Measurements from ENCODE around the gene NRXN3. TPM values are rescaled to one million over a fixed set of nuclear protein-coding genes. Genes with fewer than 3 reads are reported as not detected.

The NRXN3 gene
- total RNA-seq, 1 donor from 2014 or later, result 1.6 TPM

DNA sequence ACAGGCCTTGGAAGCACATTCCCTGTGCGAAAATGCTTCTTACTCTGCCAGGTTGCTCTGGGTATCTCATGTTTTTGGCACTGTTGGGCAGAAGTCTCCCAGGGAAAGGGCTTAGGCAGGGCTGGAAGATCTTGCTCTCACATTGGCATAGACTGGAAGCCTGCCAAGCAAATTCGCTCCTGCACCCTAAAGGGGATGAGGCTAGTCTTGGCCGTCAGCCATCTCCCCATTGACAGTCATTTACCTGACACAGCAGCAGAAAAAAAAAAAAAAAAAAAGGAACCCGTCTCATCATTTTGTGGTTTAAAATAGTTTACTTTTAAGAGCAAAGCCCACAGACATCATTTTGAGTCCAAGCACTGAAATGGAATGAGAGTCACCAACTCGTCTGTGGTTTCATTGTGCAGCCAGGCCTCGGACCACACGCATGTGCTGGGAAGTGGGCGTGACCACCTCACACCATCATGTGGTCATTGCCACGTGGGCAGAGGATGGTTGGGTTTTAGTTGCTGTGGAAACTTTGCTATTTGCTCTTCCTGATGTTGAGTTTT, 84.8 kb downstream of the NRXN3 start:
- peaks cover 2% of the 10 kb centered on the region for H3K27me3 ChIP-seq (ENCODE audit: control insufficient read depth, insufficient read depth, low read length)
- peak; percentile 87 for DNase-seq (ENCODE audit: low read depth)
- H3K4me3 ChIP-seq (ENCODE audit: low read depth, low read length), result no peak overlapping the region

DNA sequence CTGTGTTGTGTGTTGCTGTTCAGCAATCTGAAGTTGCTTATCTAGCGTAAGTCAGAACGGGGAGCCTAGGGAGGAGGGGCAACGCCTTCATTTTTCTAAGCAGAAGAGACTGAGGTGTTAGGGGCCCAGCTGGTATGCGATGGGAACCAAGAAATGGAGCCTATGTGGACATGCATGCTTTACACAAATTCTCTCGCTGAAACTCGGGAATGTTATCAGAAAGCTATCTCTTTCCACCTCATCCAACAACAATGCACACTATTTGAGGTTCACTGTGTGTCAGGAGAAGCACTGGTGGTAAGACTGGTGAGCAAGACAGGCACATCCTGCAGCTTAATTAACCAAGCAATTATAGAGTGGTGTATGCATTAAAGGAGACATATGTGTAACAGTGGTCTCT, 89.7 kb downstream of the NRXN3 start:
- DNase-seq (ENCODE audit: low read depth), result no peak
- peaks cover 2% of the 10 kb centered on the region for H3K27me3 ChIP-seq (ENCODE audit: control insufficient read depth, insufficient read depth, low read length)
- no peak overlapping the region for H3K4me3 ChIP-seq (ENCODE audit: low read depth, low read length)
- TF ChIP-seq, protein P1, sequence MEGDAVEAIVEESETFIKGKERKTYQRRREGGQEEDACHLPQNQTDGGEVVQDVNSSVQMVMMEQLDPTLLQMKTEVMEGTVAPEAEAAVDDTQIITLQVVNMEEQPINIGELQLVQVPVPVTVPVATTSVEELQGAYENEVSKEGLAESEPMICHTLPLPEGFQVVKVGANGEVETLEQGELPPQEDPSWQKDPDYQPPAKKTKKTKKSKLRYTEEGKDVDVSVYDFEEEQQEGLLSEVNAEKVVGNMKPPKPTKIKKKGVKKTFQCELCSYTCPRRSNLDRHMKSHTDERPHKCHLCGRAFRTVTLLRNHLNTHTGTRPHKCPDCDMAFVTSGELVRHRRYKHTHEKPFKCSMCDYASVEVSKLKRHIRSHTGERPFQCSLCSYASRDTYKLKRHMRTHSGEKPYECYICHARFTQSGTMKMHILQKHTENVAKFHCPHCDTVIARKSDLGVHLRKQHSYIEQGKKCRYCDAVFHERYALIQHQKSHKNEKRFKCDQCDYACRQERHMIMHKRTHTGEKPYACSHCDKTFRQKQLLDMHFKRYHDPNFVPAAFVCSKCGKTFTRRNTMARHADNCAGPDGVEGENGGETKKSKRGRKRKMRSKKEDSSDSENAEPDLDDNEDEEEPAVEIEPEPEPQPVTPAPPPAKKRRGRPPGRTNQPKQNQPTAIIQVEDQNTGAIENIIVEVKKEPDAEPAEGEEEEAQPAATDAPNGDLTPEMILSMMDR (IDR thresholded peaks at IDR 0.05; ENCODE audit: insufficient read depth, low read length, poor library complexity, severe bottlenecking), result no peak
- H3K36me3 ChIP-seq (ENCODE audit: control insufficient read depth, insufficient read depth, low read length), result no peaks in the 10 kb centered on the region

More for the DNA sequence above, 84.8 kb downstream of the NRXN3 start:
- TF ChIP-seq, protein P1 (IDR thresholded peaks at IDR 0.05; ENCODE audit: insufficient read depth, low read length, poor library complexity, severe bottlenecking), result no peak
- no peaks in the 10 kb centered on the region for H3K36me3 ChIP-seq (ENCODE audit: control insufficient read depth, insufficient read depth, low read length)

DNA sequence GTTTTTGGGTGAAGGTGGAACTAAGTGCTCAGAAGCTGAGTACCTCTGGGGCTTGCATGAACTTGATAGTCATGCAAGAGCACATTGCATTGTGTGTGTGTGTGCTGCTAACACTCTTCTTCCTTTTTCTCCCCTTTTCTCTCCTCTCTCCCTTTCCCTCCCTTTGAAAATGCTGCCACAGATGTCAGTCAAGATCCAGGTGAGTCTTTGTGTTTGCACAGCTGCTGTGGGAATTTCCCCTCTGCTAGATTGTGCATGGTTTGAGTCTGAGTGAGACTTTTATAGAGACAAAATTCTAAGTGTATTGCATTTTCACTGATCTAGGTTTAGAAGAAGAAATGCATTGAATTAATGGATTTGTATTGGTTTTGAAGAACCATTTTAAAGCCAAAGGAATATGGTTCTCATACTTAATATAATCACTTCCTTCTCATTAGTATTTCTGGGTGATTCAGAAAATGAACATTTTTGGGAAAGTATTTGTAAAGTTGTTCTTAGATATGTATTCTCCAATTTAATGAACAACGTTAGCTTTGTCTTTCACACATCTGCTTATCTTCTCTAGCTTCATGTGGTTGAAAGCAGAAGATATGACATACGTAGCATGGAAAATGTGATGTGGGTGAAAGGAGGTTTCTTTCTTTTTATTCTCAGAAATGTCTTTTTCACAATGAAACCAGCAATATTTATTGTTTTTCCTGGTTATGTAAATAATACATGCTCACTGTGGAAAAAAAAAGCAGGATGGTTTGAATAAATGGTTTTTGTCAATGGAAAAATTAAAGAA, 108.5 kb downstream of the NRXN3 start:
- Histone ChIP-seq H3K27me3 (ENCODE audit: control insufficient read depth, insufficient read depth, low read length) (peaks cover 3% of the 10 kb centered on the region), H3K36me3 (ENCODE audit: control insufficient read depth, insufficient read depth, low read length) (no peaks in the 10 kb centered on the region), H3K4me3 (ENCODE audit: low read depth, low read length) (no peak overlapping the region)
- no peak for DNase-seq (ENCODE audit: low read depth)
- TF ChIP-seq, protein P1 (IDR thresholded peaks at IDR 0.05; ENCODE audit: insufficient read depth, low read length, poor library complexity, severe bottlenecking), result no peak

DNA sequence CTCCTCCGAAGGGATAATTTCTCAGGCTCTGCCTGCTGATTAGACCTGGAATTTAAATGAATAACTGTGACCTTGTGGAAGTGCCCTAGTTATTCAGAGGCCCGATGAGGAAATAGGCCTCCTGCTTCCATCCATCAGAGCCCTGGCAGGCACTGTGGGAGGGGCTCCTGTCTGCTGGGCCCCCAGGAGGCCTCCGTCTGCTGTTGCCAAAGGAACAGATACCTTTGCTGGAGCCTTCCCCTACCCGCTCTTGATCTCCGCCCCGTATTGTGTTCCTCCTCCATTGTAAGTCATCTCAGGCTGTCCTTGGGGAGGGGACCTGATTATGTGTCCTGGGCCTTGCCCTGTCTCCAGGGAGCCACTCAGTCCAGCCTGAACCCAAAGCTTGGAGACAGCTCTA, 112.3 kb downstream of the NRXN3 start:
- DNase-seq (ENCODE audit: low read depth), result no peak

DNA sequence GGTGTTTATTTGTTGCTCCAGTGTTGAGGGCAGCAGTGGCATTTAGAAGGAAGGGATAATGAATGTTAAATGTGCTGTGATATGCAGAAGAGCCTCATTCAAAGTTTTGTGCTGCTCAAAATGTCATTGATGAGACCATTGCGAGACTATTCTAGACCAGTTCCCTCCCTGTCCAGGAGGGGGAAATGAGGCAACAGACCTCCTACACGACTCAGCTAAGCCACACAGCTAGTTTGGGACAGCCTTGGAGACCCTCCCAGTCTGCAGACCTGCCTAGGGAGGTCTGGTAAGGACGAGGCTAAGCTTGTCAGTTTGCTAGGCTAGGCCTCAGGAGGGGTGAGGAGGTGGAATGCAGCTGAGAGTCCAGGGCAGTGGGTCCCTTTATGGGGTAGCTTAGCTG, 116.0 kb downstream of the NRXN3 start:
- TF ChIP-seq, protein P1 (IDR thresholded peaks at IDR 0.05; ENCODE audit: insufficient read depth, low read length, poor library complexity, severe bottlenecking), result no peak
- DNase-seq (ENCODE audit: low read depth), result no peak
- H3K4me3 ChIP-seq (ENCODE audit: low read depth, low read length), result no peak overlapping the region

More for the DNA sequence above, 112.3 kb downstream of the NRXN3 start:
- no peaks in the 10 kb centered on the region for H3K36me3 ChIP-seq (ENCODE audit: control insufficient read depth, insufficient read depth, low read length)
- TF ChIP-seq, protein P1 (IDR thresholded peaks at IDR 0.05; ENCODE audit: insufficient read depth, low read length, poor library complexity, severe bottlenecking), result no peak
- H3K4me3 ChIP-seq (ENCODE audit: low read depth, low read length), result no peak overlapping the region
- H3K27me3 ChIP-seq (ENCODE audit: control insufficient read depth, insufficient read depth, low read length), result no peaks in the 10 kb centered on the region

More for the DNA sequence above, 116.0 kb downstream of the NRXN3 start:
- Histone ChIP-seq H3K27me3 (ENCODE audit: control insufficient read depth, insufficient read depth, low read length) (no peaks in the 10 kb centered on the region), H3K36me3 (ENCODE audit: control insufficient read depth, insufficient read depth, low read length) (no peaks in the 10 kb centered on the region)
